H1 (cell line): ENCODE measurements around the gene BCAP31. TPM values are rescaled to one million over a fixed set of nuclear protein-coding genes. Genes with fewer than 3 reads are reported as not detected.

Experiments
- CTCF ChIA-PET: fragments of 300-600 bp; sonication (Branson Sonifier 250); formaldehyde crosslinking; loops from one replicate; lab custom pipeline; 2021; ENCODE audit not compliant: partially characterized antibody; lab: Charles Lee
- POLR2A ChIA-PET: fragments of 300-600 bp; sonication (Branson Sonifier 250); formaldehyde crosslinking; loops from one replicate; lab custom pipeline; 2021; ENCODE audit warnings: inconsistent platforms; ENCODE audit not compliant: partially characterized antibody; lab: Charles Lee
- DNase-seq, 2 experiments: peaks; one replicate each; pipeline versions ENCODE4 v3.0.0 to v3.0.0-alpha.2; 2010 to 2022; ENCODE audit warnings: low spot score in 2 of 2, low read depth in 1 of 2, mixed read lengths in 1 of 2
- FAIRE-seq: peaks from 2 replicates; lab custom pipeline; 2011; peaks lifted over from hg19 to GRCh38; lab: Jason Lieb, UNC
- H2AFZ ChIP-seq: 2 replicates; pipeline ENCODE4 v1.8.1; 2012; ENCODE audit warnings: low read length, inconsistent platforms
- H2AK5ac ChIP-seq: 2 replicates; pipeline ENCODE4 v1.6.1; 2013; ENCODE audit warnings: low read depth, low read length
- H2BK120ac ChIP-seq: replicated peaks from 2 replicates; pipeline ENCODE3; 2013; ENCODE audit warnings: low read depth, low read length, inconsistent platforms
- H2BK12ac ChIP-seq: 2 replicates; pipeline ENCODE4 v1.6.1; 2013; ENCODE audit warnings: low read depth, low read length
- H2BK15ac ChIP-seq: 2 replicates; pipeline ENCODE4 v1.6.1; 2013; ENCODE audit warnings: low read length
- H2BK20ac ChIP-seq: 2 replicates; pipeline ENCODE4 v1.6.1; 2013; ENCODE audit warnings: low read length
- H2BK5ac ChIP-seq: 2 replicates; pipeline ENCODE4 v1.6.1; 2013; ENCODE audit warnings: low read depth, low read length
- H3K14ac ChIP-seq: 2 replicates; pipeline ENCODE4 v1.6.1; 2013; ENCODE audit warnings: inconsistent platforms; ENCODE audit not compliant: insufficient read length
- H3K18ac ChIP-seq: 2 replicates; pipeline ENCODE4 v1.6.1; 2013; ENCODE audit warnings: low read length; ENCODE audit errors: extremely low read depth
- H3K23ac ChIP-seq: 2 replicates; pipeline ENCODE4 v1.6.1; 2013; ENCODE audit warnings: inconsistent platforms; ENCODE audit not compliant: insufficient read length
- H3K23me2 ChIP-seq: 2 replicates; pipeline ENCODE4 v1.6.1; 2013; ENCODE audit warnings: low read depth, low read length
- H3K27ac ChIP-seq: 2 replicates; pipeline ENCODE4 v1.6.1; 2011; ENCODE audit warnings: low read depth, low read length, inconsistent platforms
- H3K27me3 ChIP-seq, 4 experiments: replicated peaks in 1 of 4; 1 replicate in 1 of 4; 2 replicates in 3 of 4; pipeline versions ENCODE4 v1.6.1 to v1.8.1; 2011 to 2013; ENCODE audit warnings: low read length in 3 of 4, mild to moderate bottlenecking in 3 of 4, inconsistent platforms in 2 of 4, mixed read lengths in 2 of 4, moderate library complexity in 1 of 4; ENCODE audit not compliant: control insufficient read depth in 3 of 4, insufficient read depth in 3 of 4; ENCODE audit errors: extremely low read depth in 1 of 4
- H3K36me3 ChIP-seq, 4 experiments: 2 replicates each; pipeline versions ENCODE4 v1.6.1 to v1.8.1; 2011 to 2013; ENCODE audit warnings: mild to moderate bottlenecking in 4 of 4, low read length in 3 of 4, moderate library complexity in 2 of 4, control low read depth in 1 of 4, inconsistent platforms in 1 of 4; ENCODE audit not compliant: insufficient read depth in 4 of 4, control insufficient read depth in 2 of 4
- H3K4ac ChIP-seq: replicated peaks from 2 replicates; pipeline ENCODE3; 2013; ENCODE audit warnings: low read length, low read depth, mixed read lengths, inconsistent platforms; ENCODE audit not compliant: insufficient read length
- H3K4me1 ChIP-seq, 4 experiments: replicated peaks in 1 of 4; 1 replicate in 1 of 4; 2 replicates in 3 of 4; pipeline versions ENCODE4 v1.6.1 to v1.8.1; 2011 to 2013; ENCODE audit warnings: low read length in 3 of 4, inconsistent platforms in 2 of 4, mixed read lengths in 1 of 4; ENCODE audit not compliant: insufficient read depth in 4 of 4, control insufficient read depth in 3 of 4
- H3K4me2 ChIP-seq, 2 experiments: 2 replicates each; pipeline versions ENCODE4 v1.6.1 to v1.8.1; 2011 to 2013; ENCODE audit warnings: low read depth in 2 of 2, low read length in 2 of 2, control low read depth in 1 of 2, inconsistent platforms in 1 of 2, mild to moderate bottlenecking in 1 of 2; ENCODE audit not compliant: insufficient read depth in 1 of 2
- H3K4me3 ChIP-seq, 4 experiments: fragments of 200-600, 300-600 bp in 1 of 4; sonication (generic), shearing (Covaris generic), sonication (Bioruptor Twin) in 1 of 4; 2 replicates each; pipeline versions ENCODE4 v1.5.1 to v1.8.1; 2011 to 2016; ENCODE audit warnings: low read length in 4 of 4, low read depth in 3 of 4, control low read depth in 2 of 4, inconsistent platforms in 2 of 4, mild to moderate bottlenecking in 2 of 4, mixed read lengths in 1 of 4, moderate library complexity in 1 of 4; ENCODE audit not compliant: insufficient read depth in 2 of 4; ENCODE audit errors: extremely low read depth in 1 of 4
- H3K56ac ChIP-seq: replicated peaks from 2 replicates; pipeline ENCODE3; 2013; ENCODE audit warnings: low read depth, mild to moderate bottlenecking, mixed read lengths, low read length, inconsistent platforms; ENCODE audit not compliant: insufficient read length
- H3K79me1 ChIP-seq: 2 replicates; pipeline ENCODE4 v1.6.1; 2013; ENCODE audit warnings: low read depth, low read length, control low read depth
- H3K79me2 ChIP-seq, 2 experiments: 2 replicates each; pipeline versions ENCODE4 v1.6.1 to v1.8.1; 2012 to 2013; ENCODE audit warnings: low read length in 2 of 2, mild to moderate bottlenecking in 2 of 2, inconsistent platforms in 1 of 2; ENCODE audit not compliant: insufficient read depth in 2 of 2, control insufficient read depth in 1 of 2
- H3K9ac ChIP-seq, 4 experiments: replicated peaks in 1 of 4; 1 replicate in 1 of 4; 2 replicates in 3 of 4; pipeline versions ENCODE4 v1.6.1 to v1.8.1; 2011 to 2013; ENCODE audit warnings: low read depth in 3 of 4, low read length in 3 of 4, control low read depth in 2 of 4, mild to moderate bottlenecking in 2 of 4, moderate library complexity in 2 of 4, inconsistent platforms in 1 of 4; ENCODE audit errors: extremely low read depth in 1 of 4
- H3K9me3 ChIP-seq, 2 experiments: 2 replicates each; pipeline versions ENCODE4 v1.6.1 to v1.8.1; 2012 to 2013; ENCODE audit warnings: mild to moderate bottlenecking in 2 of 2, moderate library complexity in 2 of 2, control low read depth in 1 of 2, inconsistent platforms in 1 of 2, low read depth in 1 of 2, low read length in 1 of 2, mixed read lengths in 1 of 2; ENCODE audit not compliant: insufficient read depth in 2 of 2
- H4K20me1 ChIP-seq, 2 experiments: replicated peaks in 1 of 2; 2 replicates each; pipeline versions ENCODE3 to v1.8.1; 2011 to 2013; ENCODE audit warnings: inconsistent platforms in 2 of 2, low read length in 2 of 2, mild to moderate bottlenecking in 1 of 2; ENCODE audit not compliant: insufficient read depth in 2 of 2, control insufficient read depth in 1 of 2
- H4K5ac ChIP-seq: 2 replicates; pipeline ENCODE4 v1.6.1; 2013; ENCODE audit warnings: low read length, low read depth, mixed read lengths, inconsistent platforms; ENCODE audit not compliant: insufficient read length
- H4K8ac ChIP-seq: 2 replicates; pipeline ENCODE4 v1.8.0; 2013; ENCODE audit warnings: mild to moderate bottlenecking, moderate library complexity, low read length, inconsistent platforms; ENCODE audit not compliant: insufficient read depth; ENCODE audit errors: extremely low read depth
- H4K91ac ChIP-seq: replicated peaks from 2 replicates; pipeline ENCODE3; 2013; ENCODE audit warnings: low read length, mixed read lengths, inconsistent platforms; ENCODE audit not compliant: insufficient read length
- HDAC6 ChIP-seq: IDR thresholded peaks from one replicate; pipeline ENCODE4 v1.7.1; 2012; ENCODE audit warnings: low read depth, mild to moderate bottlenecking, inconsistent platforms, low read length, moderate library complexity
- RAD21 ChIP-seq, 2 experiments: IDR thresholded peaks in 1 of 2; conservative IDR thresholded peaks in 1 of 2; 2 replicates each; pipeline ENCODE4 v1.6.1; 2011; ENCODE audit warnings: low read depth in 2 of 2, low read length in 2 of 2, improper control_type of control experiment in 1 of 2, inconsistent platforms in 1 of 2, mild to moderate bottlenecking in 1 of 2, moderate library complexity in 1 of 2
- YY1 ChIP-seq: IDR thresholded peaks from 2 replicates; pipeline ENCODE4 v1.6.1; 2011; ENCODE audit warnings: low read depth, mild to moderate bottlenecking, low read length
- WGBS, 2 experiments: shearing (Covaris generic) in 1 of 2; methylation state at CpG; one replicate each; pipeline versions ENCODE4 v1.1.6 to v1.1.7; 2013 to 2015; ENCODE audit warnings: low lambda C conversion rate in 2 of 2, mixed read lengths in 2 of 2, inconsistent platforms in 1 of 2, low coverage in 1 of 2, missing lambda C conversion rate in 1 of 2; ENCODE audit not compliant: insufficient replicate concordance in 2 of 2, insufficient coverage in 1 of 2, insufficient read length in 1 of 2; ENCODE audit errors: extremely low coverage in 1 of 2, missing lambda C conversion rate in 1 of 2; 5-methylcytosine and 5-hydroxymethylcytosine counted together
- polyA plus RNA-seq, 7 experiments: library from polyadenylated mRNA; depleted of rRNA in 3 of 7; stranded (reverse) in 5 of 7; unstranded in 2 of 7; fragments of >200 nt in 5 of 7; fragments of 200-250 nt in 2 of 7; gene quantifications; 1 replicate in 5 of 7; 2 replicates in 1 of 7; 4 replicates in 1 of 7; pipeline versions ENCODE4 v1.2.1 to v1.2.3, GENCODE V29; 2011 to 2013; ENCODE audit warnings: missing spikeins in 2 of 7, mixed read lengths in 2 of 7
- total RNA-seq: library from RNA; stranded (reverse); fragmentation: NEBNext Ultra II Directional; extraction: Animal tissue kit (Norgen Biotek cat#: 25700); gene quantifications from 2 replicates; pipeline ENCODE4 v1.2.1, GENCODE V29; 2021
- TF ChIP-seq, protein P1 (sequence below), 3 experiments: IDR thresholded peaks; 1 replicate in 2 of 3; 2 replicates in 1 of 3; pipeline versions ENCODE4 v1.5.1 to v1.6.1; 2011; ENCODE audit warnings: low read length in 3 of 3, mild to moderate bottlenecking in 3 of 3, inconsistent platforms in 2 of 3, low read depth in 1 of 3, moderate library complexity in 1 of 3; ENCODE audit not compliant: insufficient read depth in 1 of 3; ENCODE audit errors: control extremely low read depth in 1 of 3

The BCAP31 gene
- total and polyA plus RNA-seq, 2 of the 8 experiments (the other 6 are each of a cell fraction or from before 2014, with no cell fraction given), result 136 to 159 TPM

DNA sequence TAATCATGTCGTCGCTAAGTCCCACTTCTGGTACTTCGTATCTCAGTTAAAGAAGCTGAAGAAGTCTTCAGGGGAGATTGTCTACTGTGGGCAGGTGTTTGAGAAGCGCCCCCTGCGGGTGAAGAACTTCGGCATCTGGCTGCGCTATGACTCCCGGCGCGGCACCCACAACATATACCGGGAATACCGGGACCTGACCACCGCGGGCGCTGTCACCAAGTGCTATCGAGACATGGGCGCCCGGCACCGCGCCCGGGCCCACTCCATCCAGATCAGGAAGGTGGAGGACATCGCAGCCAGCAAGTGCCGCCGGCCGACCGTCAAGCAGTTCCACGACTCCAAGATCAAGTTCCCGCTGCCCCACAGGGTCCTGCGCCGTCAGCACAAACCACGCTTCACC, 61.9 kb downstream of the BCAP31 start:
- no peak overlapping the region for H2AK5ac ChIP-seq
- no peaks in the 10 kb centered on the region for H3K4me1 ChIP-seq
- H3K9me3 ChIP-seq, result no peaks in the 10 kb centered on the region
- DNase-seq (peak in 1 of 2 experiments; percentile 76), FAIRE-seq (no peak)
- H3K23me2 ChIP-seq, result no peaks in the 10 kb centered on the region
- CTCF ChIA-PET, result interaction anchor here (0.6 to 28.7 kb wide), 15 partner anchors 17 to 194 kb away, joined by 3 to 408 read pairs (median 4); partner anchors contain the start of gene DUSP9
- WGBS, 2 experiments, result 3% methylated on average over 22 of the region's 31 CpGs; no CpG with 5 or more reads in 1 of the 2 experiments
- no peak overlapping the region for H3K14ac ChIP-seq
- peak overlapping the region in 1 of 4 experiments; percentile 40; a peak in 3 of 8 replicates for H3K4me3 ChIP-seq
- H4K20me1 ChIP-seq, result no peaks in the 10 kb centered on the region
- H4K91ac ChIP-seq, result no peak overlapping the region
- H2BK12ac ChIP-seq, result no peak overlapping the region
- 0 out of 2 replicates have a peak, but pooled peaks have one; percentile 4 for TF ChIP-seq YY1
- TF ChIP-seq, protein P1, sequence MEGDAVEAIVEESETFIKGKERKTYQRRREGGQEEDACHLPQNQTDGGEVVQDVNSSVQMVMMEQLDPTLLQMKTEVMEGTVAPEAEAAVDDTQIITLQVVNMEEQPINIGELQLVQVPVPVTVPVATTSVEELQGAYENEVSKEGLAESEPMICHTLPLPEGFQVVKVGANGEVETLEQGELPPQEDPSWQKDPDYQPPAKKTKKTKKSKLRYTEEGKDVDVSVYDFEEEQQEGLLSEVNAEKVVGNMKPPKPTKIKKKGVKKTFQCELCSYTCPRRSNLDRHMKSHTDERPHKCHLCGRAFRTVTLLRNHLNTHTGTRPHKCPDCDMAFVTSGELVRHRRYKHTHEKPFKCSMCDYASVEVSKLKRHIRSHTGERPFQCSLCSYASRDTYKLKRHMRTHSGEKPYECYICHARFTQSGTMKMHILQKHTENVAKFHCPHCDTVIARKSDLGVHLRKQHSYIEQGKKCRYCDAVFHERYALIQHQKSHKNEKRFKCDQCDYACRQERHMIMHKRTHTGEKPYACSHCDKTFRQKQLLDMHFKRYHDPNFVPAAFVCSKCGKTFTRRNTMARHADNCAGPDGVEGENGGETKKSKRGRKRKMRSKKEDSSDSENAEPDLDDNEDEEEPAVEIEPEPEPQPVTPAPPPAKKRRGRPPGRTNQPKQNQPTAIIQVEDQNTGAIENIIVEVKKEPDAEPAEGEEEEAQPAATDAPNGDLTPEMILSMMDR (IDR thresholded peaks at IDR 0.05; ENCODE audit: control extremely low read depth in 1 of 3, insufficient read depth in 1 of 3, low read depth in 1 of 3, low read length in 3 of 3), result peak in 2 of 3 experiments; percentile 54 to 73; a peak in 3 of 4 replicates
- TF ChIP-seq HDAC6, result no peak
- TF ChIP-seq RAD21 (IDR thresholded peaks at IDR 0.05 in 1 of 2, conservative IDR thresholded peaks at IDR 0.05 in 1 of 2; ENCODE audit: low read depth in 2 of 2, low read length in 2 of 2), result peak in 1 of 2 experiments; percentile 43; a peak in 3 of 4 replicates
- no peak overlapping the region for H2AFZ ChIP-seq
- no peak overlapping the region for H2BK20ac ChIP-seq
- no peak overlapping the region for H3K23ac ChIP-seq
- no peak overlapping the region for H3K18ac ChIP-seq
- H3K4me2 ChIP-seq, result peak overlapping the region; percentile 3 to 46; a peak in 2 of 4 replicates
- no peak overlapping the region for H3K4ac ChIP-seq
- H3K79me2 ChIP-seq, result no peaks in the 10 kb centered on the region
- H3K27ac ChIP-seq, result no peak overlapping the region
- H3K27me3 ChIP-seq, result no peaks in the 10 kb centered on the region
- no peak overlapping the region for H3K56ac ChIP-seq
- POLR2A ChIA-PET, result no interaction called here
- H2BK5ac ChIP-seq, result no peak overlapping the region
- no peaks in the 10 kb centered on the region for H3K36me3 ChIP-seq
- no peak overlapping the region for H2BK15ac ChIP-seq
- H4K8ac ChIP-seq, result no peak overlapping the region
- H3K9ac ChIP-seq, result no peak overlapping the region
- H4K5ac ChIP-seq, result no peak overlapping the region
- H3K79me1 ChIP-seq, result no peaks in the 10 kb centered on the region
- H2BK120ac ChIP-seq, result no peak overlapping the region
